Transverse colon (tissue), 4 donors: ENCODE results near the gene TUT4. TPM values are rescaled to one million over a fixed set of nuclear protein-coding genes. Genes with fewer than 3 reads are reported as not detected.

ENCODE experiments used
- DNase-seq: peaks from one replicate; pipeline ENCODE4 v3.0.0-alpha.2; 2019
- H3K27ac ChIP-seq, 4 donors: fragments of 200-600 bp; sonication (generic); 2 replicates each; pipeline ENCODE4 v1.5.1; 2016 to 2018; ENCODE audit warnings: inconsistent platforms in 4 of 4
- H3K27me3 ChIP-seq: fragments of 200-600 bp; sonication (generic); 2 replicates; pipeline ENCODE4 v1.5.1; 2017; ENCODE audit warnings: inconsistent platforms
- H3K36me3 ChIP-seq, 4 donors: fragments of 200-600 bp; sonication (generic); 2 replicates each; pipeline ENCODE4 v1.5.1; 2017 to 2019; ENCODE audit warnings: inconsistent platforms in 4 of 4
- H3K4me1 ChIP-seq, 4 donors: fragments of 200-600 bp; sonication (generic); 2 replicates each; pipeline ENCODE4 v1.5.1; 2017 to 2020; ENCODE audit warnings: inconsistent platforms in 4 of 4
- H3K4me3 ChIP-seq, 4 donors: fragments of 200-600 bp; sonication (generic); 1 replicate in 1 of 4; 2 replicates in 3 of 4; pipeline versions ENCODE4 v1.5.1 to v1.6.1; 2017 to 2019; ENCODE audit warnings: inconsistent platforms in 4 of 4
- H3K9me3 ChIP-seq, 2 donors: fragments of 200-600 bp; sonication (generic); 2 replicates each; pipeline ENCODE4 v1.5.1; 2017 to 2019; ENCODE audit warnings: inconsistent platforms in 2 of 2
- EP300 ChIP-seq: sonication (generic); formaldehyde crosslinking; IDR thresholded peaks from one replicate; pipeline ENCODE4 v1.6.1; 2017; ENCODE audit warnings: antibody characterized with exemption, low read depth
- POLR2A ChIP-seq: fragments of 450-650 bp; IDR thresholded peaks from one replicate; pipeline ENCODE4 v1.6.1; 2016; ENCODE audit warnings: antibody characterized with exemption, mild to moderate bottlenecking, moderate library complexity
- POLR2AphosphoS5 ChIP-seq, 3 donors: sonication (generic); formaldehyde crosslinking; IDR thresholded peaks; one replicate each; pipeline ENCODE4 v1.6.1; 2016; ENCODE audit warnings: antibody characterized with exemption in 3 of 3
- WGBS, 2 donors: methylation state at CpG; one replicate each; pipeline ENCODE4 v1.1.5; 2018; ENCODE audit warnings: low coverage in 1 of 2; 5-methylcytosine and 5-hydroxymethylcytosine counted together
- in situ Hi-C, 4 donors: fragments of 200-750 bp; cut with MboI; loops; one replicate each; pipeline versions ENCODE4 v1.15.0 to v1.15.1; 2017; ENCODE audit warnings: low sequenced_read_pairs in 3 of 4, low pct_ligation_motif_present in 1 of 4, low pct_unique_long_range_greater_than_20kb in 1 of 4
- intact Hi-C: fragments of 100-400 bp; cut with DNase I; formaldehyde crosslinking; loops from one replicate; pipeline ENCODE4 v1.15.1; 2023; ENCODE audit warnings: low total_unique reads
- total RNA-seq, 4 donors: library from RNA; depleted of rRNA; stranded (reverse); fragments of >200 nt; gene quantifications; one replicate each; pipeline ENCODE4 v1.1.0, GENCODE V29; 2016
- TF ChIP-seq, protein P1 (sequence below), 5 experiments: fragments of 200-600 bp in 3 of 5; fragments of 450-650 bp in 2 of 5; sonication (generic) in 3 of 5; IDR thresholded peaks; 1 replicate in 2 of 5; 2 replicates in 3 of 5; pipeline ENCODE4 v1.5.1; 2016 to 2017; ENCODE audit warnings: antibody characterized with exemption in 5 of 5, inconsistent platforms in 3 of 5, mild to moderate bottlenecking in 2 of 5, moderate library complexity in 1 of 5

The TUT4 gene
- total RNA-seq, 4 donors from 2014 or later = 12.3 to 55.3 (median 27.4) TPM

DNA sequence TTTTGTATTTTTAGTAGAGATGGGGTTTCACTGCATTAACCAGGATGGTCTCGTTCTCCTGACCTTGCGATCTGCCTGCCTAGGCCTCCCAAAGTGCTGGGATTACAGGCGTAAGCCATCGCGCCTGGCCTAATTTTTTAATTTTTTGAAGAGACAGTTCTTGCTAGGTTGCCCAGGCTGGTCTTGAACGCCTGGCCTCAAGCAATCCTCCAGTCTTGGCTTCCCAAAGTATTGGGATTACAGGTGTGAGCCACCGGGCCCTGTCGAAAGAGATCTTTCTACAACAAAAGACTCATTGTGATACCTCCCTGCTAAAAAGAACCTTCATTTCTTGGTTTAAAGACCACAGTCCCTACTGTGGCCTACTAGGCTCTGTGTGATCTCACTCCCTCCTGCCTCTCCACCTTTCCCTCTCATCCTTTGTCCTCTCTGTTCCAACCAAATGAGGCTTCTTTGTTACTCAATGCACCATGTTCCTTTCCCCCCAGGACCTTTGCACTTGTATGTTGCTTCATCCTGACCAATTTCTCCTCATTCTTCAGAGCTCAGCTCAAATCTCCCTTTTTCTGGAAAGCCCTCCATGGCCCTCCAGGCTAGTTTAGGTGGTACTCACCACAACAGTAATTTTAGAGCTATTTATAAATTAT, 47.8 kb upstream of the TUT4 start:
- H3K9me3 ChIP-seq = no peaks in the 10 kb centered on the region
- no peak overlapping the region for H3K27ac ChIP-seq
- H3K36me3 ChIP-seq = no peaks in the 10 kb centered on the region
- peaks cover 4% of the 10 kb centered on the region for H3K27me3 ChIP-seq
- H3K4me1 ChIP-seq = peaks cover 12 to 16% (median 15%) of the 10 kb centered on the region in 4 donors
- no peak for TF ChIP-seq POLR2AphosphoS5 (IDR thresholded peaks at IDR 0.05)
- TF ChIP-seq EP300 = no peak
- TF ChIP-seq POLR2A = no peak
- TF ChIP-seq, protein P1, sequence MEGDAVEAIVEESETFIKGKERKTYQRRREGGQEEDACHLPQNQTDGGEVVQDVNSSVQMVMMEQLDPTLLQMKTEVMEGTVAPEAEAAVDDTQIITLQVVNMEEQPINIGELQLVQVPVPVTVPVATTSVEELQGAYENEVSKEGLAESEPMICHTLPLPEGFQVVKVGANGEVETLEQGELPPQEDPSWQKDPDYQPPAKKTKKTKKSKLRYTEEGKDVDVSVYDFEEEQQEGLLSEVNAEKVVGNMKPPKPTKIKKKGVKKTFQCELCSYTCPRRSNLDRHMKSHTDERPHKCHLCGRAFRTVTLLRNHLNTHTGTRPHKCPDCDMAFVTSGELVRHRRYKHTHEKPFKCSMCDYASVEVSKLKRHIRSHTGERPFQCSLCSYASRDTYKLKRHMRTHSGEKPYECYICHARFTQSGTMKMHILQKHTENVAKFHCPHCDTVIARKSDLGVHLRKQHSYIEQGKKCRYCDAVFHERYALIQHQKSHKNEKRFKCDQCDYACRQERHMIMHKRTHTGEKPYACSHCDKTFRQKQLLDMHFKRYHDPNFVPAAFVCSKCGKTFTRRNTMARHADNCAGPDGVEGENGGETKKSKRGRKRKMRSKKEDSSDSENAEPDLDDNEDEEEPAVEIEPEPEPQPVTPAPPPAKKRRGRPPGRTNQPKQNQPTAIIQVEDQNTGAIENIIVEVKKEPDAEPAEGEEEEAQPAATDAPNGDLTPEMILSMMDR (IDR thresholded peaks at IDR 0.05) = no peak
- H3K4me3 ChIP-seq = no peak overlapping the region
- no peak for DNase-seq
- in situ Hi-C loops = no loop called here
- 96 to 98% methylated on average over 5 to 8 of the region's 8 CpGs for WGBS, 2 donors
- intact Hi-C loops = no loop called here

DNA sequence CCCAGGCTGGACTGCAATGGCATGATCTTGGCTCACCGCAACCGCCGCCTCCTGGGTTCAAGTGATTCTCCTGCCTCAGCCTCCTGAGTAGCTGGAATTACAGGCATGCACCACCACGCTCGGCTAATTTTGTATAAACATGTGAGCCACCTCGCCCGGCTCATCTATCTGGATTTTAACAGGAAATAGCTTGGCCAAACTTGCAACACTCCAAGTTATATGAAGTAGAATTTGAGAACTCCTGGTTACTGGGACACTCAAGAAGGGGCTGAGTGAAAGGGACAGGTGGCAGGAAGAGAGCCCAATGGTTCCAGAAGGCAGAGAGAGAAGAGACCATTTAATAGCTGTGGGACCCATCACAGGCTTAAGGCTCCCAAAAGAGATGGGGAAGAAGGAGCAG, 46.3 kb upstream of the TUT4 start:
- Histone ChIP-seq H3K27me3 (peaks cover 4% of the 10 kb centered on the region), H3K9me3 (no peaks in the 10 kb centered on the region), H3K27ac (no peak overlapping the region), H3K36me3 (no peaks in the 10 kb centered on the region), H3K4me1 (peaks cover 11 to 16% (median 15%) of the 10 kb centered on the region in 4 donors), H3K4me3 (no peak overlapping the region)
- 93 to 95% methylated on average over 6 to 7 of the region's 7 CpGs for WGBS, 2 donors
- intact Hi-C loops = no loop called here
- DNase-seq = no peak
- in situ Hi-C loops = no loop called here
- TF ChIP-seq POLR2AphosphoS5 (IDR thresholded peaks at IDR 0.05) (no peak), POLR2A (no peak), EP300 (no peak)
- TF ChIP-seq, protein P1 (IDR thresholded peaks at IDR 0.05) = no peak

DNA sequence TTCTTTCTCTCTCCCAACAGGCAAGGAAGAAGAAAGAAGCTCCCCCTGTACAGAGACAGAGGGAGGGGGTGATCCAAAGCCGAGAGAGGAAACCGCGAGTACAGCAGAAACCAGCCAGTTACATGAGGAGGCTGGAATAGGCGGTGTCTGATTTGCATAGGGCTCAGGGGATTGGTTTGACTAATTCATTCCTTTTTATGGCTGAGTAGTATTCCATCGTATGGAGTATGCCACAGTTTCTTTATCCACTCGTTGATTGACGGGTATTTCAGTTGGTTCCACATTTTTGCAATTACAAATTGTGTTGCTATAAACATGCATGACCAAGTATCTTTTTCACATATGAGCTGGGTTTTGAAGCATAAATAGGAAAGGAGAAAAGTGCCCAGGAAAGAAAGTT, 45.8 kb upstream of the TUT4 start:
- in situ Hi-C loops = no loop called here
- WGBS, 2 donors = 85 to 95% methylated on average over 4 to 7 of the region's 7 CpGs

DNA sequence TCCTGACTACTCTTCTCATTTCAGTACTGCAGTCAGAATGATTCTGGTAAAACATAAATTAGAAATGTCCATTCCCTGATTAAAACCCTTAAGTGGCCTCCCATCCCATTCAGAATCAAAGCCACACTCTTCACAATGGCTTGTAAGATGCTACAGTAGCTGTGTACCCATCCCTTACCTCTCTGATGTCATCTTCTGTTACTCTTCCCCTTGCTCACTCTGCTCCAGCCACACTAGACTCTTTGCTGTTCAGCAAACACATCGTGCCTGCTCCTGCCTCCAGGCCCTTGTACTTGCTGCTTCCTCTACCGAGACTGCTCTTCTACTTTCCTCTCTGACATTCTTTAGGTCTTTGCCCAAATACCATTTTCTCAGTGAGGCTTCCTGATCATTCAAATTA, 45.0 kb upstream of the TUT4 start:
- Histone ChIP-seq H3K9me3 (no peaks in the 10 kb centered on the region), H3K27me3 (peaks cover 4% of the 10 kb centered on the region), H3K27ac (no peak overlapping the region), H3K36me3 (no peaks in the 10 kb centered on the region), H3K4me3 (no peak overlapping the region), H3K4me1 (peaks cover 1 to 10% (median 9%) of the 10 kb centered on the region in 4 donors)
- intact Hi-C loops = no loop called here
- WGBS, 2 donors = 60 to 66% methylated on average over 2 of the region's 2 CpGs
- no peak for TF ChIP-seq POLR2AphosphoS5 (IDR thresholded peaks at IDR 0.05)
- no peak for TF ChIP-seq POLR2A
- no peak for TF ChIP-seq EP300
- TF ChIP-seq, protein P1 (IDR thresholded peaks at IDR 0.05) = no peak
- in situ Hi-C loops = no loop called here
- DNase-seq = no peak

More for the DNA sequence above, 45.8 kb upstream of the TUT4 start:
- Histone ChIP-seq H3K36me3 (no peaks in the 10 kb centered on the region), H3K27me3 (peaks cover 4% of the 10 kb centered on the region), H3K27ac (no peak overlapping the region), H3K4me3 (no peak overlapping the region), H3K9me3 (no peaks in the 10 kb centered on the region), H3K4me1 (peaks cover 6 to 15% (median 13%) of the 10 kb centered on the region in 4 donors)
- no peak for DNase-seq
- TF ChIP-seq EP300 = no peak
- TF ChIP-seq, protein P1 (IDR thresholded peaks at IDR 0.05) = no peak
- no peak for TF ChIP-seq POLR2AphosphoS5 (IDR thresholded peaks at IDR 0.05)
- no peak for TF ChIP-seq POLR2A
- intact Hi-C loops = no loop called here
